Limb (tissue), 2 donors: ENCODE results near the gene JPT1.
"Not testable (repeated sequence)": the region's sequence is repeated elsewhere in the genome, so short reads cannot be mapped to it uniquely, and the experiment has no call there.

ENCODE experiments used
- DNase-seq, 2 donors: peaks; one replicate each; pipeline ENCODE4 v3.0.0-alpha.2; 2016; ENCODE audit errors: extremely low spot score in 2 of 2

JPT1 gene

DNA sequence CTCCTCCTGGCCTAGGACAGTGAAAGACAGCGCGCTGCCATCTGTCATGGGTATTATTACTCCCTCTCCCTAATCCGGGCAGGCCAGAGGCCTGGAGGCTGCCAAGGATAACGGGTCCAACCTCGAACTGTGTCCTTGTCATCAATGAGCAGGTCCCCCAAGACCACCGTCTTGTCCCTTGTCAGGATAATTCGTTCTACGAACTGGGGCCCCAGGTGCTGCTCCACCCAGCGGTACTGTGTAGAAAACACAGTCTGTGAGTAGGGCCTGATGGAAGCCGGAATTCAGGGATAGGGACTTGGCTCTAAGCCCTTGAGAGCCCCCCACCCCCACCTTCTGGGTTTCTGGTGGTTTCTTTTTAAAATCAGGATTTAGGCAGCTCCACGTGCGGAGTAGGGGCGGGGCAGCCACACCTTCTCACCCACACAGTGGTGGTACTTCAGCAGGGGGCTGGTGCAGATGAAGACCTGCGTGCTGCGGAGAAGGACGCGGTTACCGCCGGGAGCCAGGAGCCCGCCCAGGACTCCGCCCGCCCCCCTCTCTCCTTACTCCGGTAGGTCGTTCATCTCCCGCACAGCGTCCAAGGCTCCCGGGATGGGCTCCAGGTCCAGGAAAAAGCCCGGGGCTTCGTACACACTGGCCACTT, 23.6 kb downstream of the JPT1 start:
- DNase-seq, result peak; percentile 77 to 78

DNA sequence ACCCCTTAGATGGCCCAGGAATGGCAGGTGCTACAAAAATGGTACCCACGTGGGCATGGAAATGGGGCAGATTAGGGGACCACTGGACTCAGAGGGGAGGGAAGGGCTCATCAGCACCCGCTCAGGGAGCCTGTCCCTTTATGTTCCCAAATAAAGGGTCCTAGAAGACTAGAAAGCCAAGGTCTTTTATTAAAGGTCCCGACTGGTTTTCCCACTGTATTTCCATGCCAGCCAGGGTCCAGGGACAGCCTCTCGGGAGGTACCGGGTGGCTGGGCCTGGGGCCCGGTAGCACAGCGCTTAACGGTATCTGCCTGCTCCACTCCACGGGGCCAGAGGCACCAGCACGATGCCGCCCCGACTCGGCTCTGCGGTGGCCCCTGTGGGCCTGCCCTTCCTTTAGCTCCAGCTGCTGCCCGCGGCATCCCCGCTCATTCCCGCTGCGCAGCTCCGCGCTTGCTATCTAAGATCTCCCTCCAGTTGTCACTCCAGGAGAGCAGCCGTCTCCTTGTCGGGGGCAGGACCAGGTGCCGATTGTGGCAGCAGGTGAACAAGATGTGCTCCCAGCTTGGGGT, 24.2 kb downstream of the JPT1 start:
- no peak for DNase-seq

- DNase-seq, result no peak
Measured at GRCh38 chr17:75129576-75129975, 24.7 kb downstream of the JPT1 start.

GRCh38 chr17:75128694-75129505, 25.4 kb downstream of the JPT1 start:
- DNase-seq, result no peak

DNA sequence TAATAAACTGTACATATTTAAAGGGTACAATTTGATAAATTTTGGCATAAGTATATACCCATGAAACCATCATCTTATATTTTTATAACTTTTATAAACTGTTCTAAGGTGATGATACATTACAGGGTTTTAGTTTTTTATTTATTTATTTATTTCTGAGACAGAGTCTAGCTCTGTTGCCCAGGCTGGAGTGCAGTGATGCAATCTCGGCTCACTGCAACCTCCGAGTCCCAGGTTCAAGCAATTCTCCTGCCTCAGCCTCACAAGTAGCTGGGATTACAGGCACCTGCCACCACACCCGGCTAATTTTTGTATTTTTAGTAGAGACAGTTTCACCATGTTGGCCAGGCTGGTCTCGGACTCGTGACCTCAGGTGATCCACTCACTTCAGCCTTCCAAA, 26.4 kb downstream of the JPT1 start:
- DNase-seq, result not testable (repeated sequence)

DNA sequence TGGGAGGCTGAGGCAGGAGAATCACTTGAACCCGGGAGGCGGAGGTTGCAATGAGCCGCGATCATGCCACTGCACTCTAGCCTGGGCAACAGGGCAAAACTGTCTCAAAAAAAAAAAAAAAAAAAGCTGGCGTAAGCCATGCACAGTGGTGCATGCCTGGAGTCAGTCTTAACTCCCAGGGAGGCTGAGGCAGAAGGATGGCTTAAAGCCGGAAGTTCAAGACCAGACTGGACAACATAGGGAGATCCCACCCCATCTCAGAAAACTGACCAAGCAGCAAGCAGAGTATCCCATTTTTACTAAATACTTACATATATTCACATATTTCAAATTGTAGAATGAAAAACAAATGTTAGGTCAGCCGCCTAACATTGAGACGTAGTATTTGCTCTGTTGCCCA, 27.4 kb downstream of the JPT1 start:
- no peak for DNase-seq

DNA sequence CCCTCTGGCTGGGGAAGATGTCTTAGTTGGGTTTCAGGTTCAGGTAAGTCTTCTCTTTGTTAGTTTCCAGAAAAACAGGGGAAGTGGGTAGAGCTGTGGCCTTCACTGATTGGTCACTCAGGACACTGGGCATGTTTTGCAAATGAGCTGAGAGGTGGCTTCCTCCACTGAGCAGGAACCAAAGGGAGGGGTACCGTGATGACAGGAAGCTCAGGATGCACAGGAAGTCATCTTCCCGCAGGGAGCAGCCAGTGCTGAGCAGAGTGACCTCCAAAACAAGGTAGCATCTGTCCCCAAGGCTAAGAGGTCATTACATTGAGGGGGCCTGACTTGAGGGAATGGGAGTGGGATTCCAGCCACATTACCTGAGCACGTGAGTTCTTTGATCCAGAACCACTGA, 28.3 kb downstream of the JPT1 start:
- no peak for DNase-seq

DNA sequence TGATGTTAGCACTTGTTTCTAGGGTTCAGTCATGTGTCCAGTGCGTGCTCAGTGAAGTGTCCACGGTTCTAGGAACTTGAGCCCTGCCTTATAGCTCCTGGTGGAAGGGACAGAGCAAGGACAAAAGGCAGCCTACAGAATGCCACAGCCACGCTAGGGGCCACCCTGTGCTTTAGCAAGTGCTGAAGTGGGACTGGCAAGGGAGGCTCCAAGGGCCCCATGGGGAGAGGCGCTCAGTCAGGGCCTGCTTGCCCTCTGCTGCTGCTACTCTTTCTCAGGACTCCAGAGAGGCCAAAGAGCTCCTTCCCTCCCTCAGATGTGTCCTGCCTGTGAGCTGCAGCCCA, 29.5 kb downstream of the JPT1 start:
- no peak for DNase-seq

DNA sequence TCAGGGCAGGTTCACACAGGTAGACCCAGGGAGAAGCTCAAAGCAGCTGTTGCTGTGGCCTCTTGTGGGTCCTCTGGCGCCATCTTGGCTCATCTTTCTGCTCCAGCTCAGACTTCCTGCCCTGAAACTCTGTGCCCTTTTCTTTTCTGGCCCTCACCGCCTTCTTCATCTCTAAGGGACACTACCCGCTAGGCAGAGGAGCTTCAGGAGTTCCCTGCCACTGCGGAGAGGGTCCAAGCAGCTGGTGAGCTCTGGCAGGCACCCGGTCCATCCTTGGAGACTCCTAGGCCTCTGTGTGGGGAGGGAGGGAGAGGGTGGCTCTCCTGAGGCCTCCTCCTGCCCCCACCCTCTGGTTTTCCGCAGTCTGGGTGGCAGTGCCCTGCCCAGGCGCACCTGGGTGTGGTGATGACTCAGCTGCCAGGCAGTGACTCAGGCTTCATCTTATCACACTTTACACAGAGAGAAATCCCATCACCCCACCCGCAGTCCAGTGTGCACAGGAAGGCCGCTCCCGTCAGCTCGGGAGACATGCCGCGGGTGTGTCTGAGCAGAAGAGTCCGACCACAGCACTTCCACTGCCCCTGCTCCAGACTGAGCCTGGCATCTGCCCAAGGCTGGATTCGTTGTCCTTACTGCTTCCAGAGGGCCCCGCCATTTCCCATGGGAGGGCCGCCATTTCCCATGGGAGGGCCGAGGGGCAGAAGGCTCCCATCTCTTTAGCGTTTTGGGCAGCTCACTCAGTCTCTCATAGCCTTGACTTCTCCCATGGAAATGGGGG, 30.1 kb downstream of the JPT1 start:
- no peak for DNase-seq

- no peak for DNase-seq
Measured at GRCh38 chr17:75118307-75118706, 36.0 kb downstream of the JPT1 start.

- DNase-seq, result no peak
Measured at GRCh38 chr17:75116737-75117136, 37.6 kb downstream of the JPT1 start.

- no peak for DNase-seq
Measured at GRCh38 chr17:75115555-75115954, 38.8 kb downstream of the JPT1 start.

DNA sequence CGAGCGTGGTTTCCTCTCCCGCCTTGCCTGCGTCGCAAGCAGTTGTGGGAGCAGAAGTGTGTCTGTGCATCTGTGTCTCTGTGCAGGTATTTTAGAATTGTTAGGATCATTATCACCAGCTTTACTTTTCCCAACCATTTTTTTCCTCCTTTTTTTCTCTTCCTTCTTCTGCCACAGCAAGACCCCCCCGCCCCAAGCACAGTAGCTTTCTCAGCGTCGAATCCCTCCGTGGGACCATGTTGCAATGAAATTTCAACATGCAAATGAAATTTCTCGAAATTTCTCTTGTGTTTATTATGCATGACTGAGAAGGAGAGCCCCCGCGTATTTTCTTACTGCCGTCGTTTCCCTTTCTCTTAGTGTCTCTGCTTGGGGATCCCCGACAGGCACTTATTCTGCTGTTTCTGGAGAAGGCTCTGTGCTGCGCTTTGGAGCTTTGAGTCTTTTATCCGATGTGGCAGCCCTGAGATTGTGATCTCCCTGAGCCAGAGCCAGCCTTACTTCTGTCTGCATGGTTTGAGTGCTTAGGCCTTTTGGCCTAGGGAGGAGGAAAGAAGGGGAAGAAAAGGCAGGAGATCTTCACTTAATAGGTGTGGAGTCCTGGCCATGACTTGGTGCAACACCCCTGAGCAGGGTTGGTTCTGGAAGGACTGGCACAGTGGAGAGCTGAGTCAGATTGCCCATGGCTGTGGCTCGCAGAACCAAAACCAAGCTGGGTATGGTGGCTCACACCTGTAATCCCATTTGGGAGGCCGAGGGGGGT, 39.6 kb downstream of the JPT1 start:
- DNase-seq, result no peak

DNA sequence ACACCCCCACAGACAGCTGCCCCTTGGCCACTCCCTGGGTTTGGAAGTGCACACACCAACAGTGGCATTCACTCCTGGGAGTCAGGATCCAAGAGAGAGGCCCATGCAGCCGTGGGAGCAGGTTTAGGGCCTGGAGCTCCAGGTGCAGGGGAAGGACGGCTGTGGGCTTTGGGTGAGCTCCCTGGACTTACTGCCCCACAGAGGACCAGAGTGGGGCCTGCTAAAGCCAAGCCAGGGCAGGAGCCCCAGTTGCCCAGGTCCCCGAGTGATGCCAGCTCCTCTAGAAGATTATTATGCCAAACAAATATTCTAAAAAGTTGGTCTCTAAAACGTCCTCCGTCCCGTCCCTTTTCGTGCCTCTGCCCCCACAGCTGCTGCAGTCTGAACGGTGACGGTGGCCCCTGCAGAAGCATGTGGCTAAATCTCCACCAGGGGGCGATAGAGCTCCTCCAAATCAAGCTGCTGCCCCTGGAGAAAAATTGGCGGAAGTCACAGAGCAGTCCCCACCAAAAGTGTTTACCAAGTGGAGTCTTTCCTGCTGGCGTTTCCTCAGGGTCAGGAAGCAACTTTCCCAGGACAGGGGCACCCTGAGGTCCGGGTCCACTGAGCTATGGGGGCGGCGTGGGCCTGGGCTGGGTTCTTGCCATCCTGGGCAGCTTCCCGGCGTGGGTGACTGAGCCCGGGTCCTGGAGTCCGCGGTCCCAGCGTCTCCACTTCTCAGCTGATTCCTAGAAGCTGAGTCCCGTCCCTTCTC, 40.3 kb downstream of the JPT1 start:
- DNase-seq, result peak; percentile 90 to 93

DNA sequence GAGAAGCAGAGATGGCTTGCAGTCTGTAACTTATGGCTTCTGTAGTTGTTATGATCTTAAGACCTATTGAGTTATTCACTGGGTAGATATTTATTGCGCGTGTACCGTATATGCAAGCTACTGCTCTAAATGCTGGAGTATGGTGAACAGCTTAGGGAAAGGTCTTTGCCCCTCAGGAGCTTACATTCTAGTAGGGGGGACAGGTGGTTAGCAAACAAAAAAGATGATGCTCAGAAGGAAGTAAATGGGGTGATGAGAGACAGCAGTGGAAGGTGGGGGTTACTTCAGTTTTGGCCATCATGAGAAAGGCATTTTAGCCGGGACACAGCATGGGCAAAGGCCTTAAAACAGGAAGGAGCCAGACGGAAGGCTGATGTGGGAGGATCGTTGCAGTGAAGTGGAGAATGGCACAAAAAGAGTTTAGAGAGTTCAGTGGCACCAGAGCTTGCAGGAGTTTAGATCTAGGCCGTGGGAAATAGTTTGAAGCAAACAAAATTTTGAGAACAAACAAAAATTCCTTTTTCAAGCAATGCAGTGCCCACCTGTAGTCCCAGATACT, 42.5 kb downstream of the JPT1 start:
- DNase-seq, result no peak

DNA sequence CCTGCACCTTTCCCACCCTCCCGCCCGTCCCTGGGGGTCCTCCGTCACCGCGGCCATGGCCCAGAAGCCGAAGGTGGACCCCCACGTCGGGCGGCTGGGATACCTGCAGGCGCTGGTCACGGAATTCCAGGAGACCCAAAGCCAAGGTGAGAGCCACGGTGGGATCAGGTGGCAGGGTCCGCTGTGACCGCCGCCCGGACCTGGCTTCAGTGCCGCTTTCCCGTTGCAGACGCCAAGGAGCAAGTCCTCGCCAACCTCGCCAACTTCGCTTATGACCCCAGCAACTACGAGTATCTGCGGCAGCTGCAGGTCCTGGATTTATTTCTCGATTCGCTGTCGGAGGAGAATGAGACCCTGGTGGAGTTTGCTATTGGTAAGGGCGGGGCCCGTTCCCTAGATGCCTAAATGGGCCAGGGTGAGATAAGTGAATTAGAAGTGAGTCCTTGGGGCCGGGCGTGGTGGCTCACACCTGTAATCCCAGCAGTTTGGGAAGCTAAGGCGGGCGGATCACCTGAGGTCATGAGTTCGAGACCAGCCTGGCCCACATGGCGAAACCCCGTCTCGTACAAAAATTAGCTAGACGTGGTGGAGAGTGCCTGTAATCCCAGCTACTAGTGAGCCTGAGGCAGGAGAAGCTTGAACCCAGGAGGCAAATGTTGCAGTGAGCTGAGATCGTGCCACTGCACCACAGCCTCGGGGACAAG, 43.9 kb downstream of the JPT1 start:
- no peak for DNase-seq

DNA sequence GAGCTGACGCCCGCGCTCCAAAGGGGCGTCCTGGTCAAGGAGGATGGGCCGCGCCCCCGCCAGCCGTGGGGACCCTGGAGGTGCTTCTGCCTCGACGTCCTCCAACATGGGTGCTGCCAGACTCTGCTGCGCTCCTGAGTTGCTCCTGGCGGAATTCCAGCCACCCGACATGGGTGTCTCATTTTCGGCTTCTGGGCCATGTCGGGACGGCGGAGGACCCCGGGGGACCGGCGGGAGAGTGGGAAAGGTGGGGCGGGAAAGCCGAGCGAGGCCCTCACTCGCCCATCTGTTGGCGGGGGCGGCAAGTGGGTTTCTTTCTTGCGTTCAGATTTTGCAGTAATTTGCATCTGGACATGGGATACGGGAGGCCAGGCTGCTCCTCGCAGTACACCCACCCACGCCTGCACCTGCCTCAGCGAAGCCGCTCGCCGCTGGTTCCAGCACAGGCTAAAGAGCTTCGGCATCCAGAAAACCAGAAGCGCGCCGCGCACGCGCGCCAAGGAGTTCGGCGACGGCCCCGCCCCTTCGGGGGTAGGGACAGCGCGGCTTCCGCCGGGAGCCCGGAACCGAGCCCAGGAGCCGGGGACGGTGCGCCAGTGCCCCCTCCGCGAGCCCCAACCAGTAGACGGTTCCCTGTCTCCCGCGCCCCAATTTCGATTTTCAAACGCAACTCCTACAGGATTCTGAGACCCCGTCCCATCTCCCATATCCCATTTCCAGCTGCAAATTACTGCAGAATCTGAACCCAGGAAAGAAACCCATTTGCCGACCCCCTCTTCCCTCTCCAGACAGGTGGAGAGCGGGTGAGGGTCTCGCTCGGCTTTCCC, 44.7 kb downstream of the JPT1 start, which contains the start of gene ARMC7:
Gene ARMC7, plus strand, starts transcription at position 563 of the 827 bp plus-strand sequence. CDS start 320 bp downstream, outside the sequence.
- peak; percentile 80 to 91 for DNase-seq

DNA sequence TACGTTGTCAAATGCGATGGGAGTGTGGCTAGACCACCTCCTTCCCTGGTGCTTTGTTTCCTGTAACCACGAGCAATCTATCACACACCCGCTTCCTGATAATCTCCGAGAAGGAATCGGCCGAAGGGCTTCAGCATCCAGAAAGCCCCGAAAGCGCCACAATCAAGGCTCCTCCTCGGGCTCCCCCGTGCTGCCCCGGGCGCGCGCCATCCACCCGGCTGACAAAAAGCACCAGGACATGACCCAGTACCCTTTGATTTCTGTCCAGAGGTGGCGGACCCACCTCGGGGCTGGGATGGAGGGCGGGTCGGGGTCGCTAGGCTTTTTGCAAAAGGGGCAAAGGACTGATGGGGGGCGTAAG, 45.3 kb downstream of the JPT1 start:
- no peak for DNase-seq

GRCh38 chr17:75108193-75108592, 46.1 kb downstream of the JPT1 start:
- no peak for DNase-seq
